Measurements from ENCODE around the gene SEMA5A. TPM values are rescaled to one million over a fixed set of nuclear protein-coding genes. Genes with fewer than 3 reads are reported as not detected.

SEMA5A gene
- total RNA-seq, 1 experiment from 2014 or later: 9.3 TPM

DNA sequence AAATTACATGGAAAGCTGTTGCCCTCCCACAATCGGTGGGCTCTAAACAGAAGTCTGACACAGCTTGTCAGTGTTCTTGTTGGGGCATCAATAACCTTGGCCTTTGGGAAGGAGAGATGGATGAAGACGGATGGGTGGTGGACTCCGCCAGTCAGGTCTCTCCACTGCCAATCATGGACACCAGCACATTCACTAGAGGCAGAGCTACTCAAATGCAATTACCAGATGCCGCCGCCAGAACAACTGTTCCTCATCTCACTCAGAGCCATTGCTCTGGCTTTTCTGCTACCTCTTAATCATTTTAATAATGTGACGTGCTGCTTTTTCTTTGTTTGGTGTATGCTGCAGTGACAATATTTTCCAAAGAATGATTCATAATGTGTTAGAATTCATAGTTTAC is 27.9 kb upstream of the SEMA5A start:
- TF ChIP-seq NR3C1 (CRISPR knock-in tag; conservative IDR thresholded peaks at IDR 0.05; ENCODE audit: low read depth) (no peak), NR1H2 (CRISPR knock-in tag; IDR thresholded peaks at IDR 0.05) (no peak), TEAD1 (CRISPR knock-in tag; IDR thresholded peaks at IDR 0.05) (no peak), SOX15 (CRISPR knock-in tag; IDR thresholded peaks at IDR 0.05) (no peak), TCF7 (CRISPR knock-in tag; IDR thresholded peaks at IDR 0.05; ENCODE audit: low read depth) (no peak)
- TF ChIP-seq, protein P1, sequence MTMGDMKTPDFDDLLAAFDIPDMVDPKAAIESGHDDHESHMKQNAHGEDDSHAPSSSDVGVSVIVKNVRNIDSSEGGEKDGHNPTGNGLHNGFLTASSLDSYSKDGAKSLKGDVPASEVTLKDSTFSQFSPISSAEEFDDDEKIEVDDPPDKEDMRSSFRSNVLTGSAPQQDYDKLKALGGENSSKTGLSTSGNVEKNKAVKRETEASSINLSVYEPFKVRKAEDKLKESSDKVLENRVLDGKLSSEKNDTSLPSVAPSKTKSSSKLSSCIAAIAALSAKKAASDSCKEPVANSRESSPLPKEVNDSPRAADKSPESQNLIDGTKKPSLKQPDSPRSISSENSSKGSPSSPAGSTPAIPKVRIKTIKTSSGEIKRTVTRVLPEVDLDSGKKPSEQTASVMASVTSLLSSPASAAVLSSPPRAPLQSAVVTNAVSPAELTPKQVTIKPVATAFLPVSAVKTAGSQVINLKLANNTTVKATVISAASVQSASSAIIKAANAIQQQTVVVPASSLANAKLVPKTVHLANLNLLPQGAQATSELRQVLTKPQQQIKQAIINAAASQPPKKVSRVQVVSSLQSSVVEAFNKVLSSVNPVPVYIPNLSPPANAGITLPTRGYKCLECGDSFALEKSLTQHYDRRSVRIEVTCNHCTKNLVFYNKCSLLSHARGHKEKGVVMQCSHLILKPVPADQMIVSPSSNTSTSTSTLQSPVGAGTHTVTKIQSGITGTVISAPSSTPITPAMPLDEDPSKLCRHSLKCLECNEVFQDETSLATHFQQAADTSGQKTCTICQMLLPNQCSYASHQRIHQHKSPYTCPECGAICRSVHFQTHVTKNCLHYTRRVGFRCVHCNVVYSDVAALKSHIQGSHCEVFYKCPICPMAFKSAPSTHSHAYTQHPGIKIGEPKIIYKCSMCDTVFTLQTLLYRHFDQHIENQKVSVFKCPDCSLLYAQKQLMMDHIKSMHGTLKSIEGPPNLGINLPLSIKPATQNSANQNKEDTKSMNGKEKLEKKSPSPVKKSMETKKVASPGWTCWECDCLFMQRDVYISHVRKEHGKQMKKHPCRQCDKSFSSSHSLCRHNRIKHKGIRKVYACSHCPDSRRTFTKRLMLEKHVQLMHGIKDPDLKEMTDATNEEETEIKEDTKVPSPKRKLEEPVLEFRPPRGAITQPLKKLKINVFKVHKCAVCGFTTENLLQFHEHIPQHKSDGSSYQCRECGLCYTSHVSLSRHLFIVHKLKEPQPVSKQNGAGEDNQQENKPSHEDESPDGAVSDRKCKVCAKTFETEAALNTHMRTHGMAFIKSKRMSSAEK (CRISPR knock-in tag; IDR thresholded peaks at IDR 0.05; ENCODE audit: borderline replicate concordance): no peak
- TF ChIP-seq, protein P2, sequence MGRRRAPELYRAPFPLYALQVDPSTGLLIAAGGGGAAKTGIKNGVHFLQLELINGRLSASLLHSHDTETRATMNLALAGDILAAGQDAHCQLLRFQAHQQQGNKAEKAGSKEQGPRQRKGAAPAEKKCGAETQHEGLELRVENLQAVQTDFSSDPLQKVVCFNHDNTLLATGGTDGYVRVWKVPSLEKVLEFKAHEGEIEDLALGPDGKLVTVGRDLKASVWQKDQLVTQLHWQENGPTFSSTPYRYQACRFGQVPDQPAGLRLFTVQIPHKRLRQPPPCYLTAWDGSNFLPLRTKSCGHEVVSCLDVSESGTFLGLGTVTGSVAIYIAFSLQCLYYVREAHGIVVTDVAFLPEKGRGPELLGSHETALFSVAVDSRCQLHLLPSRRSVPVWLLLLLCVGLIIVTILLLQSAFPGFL (CRISPR knock-in tag; IDR thresholded peaks at IDR 0.05; ENCODE audit: borderline replicate concordance): no peak
- TF ChIP-seq, protein P3, sequence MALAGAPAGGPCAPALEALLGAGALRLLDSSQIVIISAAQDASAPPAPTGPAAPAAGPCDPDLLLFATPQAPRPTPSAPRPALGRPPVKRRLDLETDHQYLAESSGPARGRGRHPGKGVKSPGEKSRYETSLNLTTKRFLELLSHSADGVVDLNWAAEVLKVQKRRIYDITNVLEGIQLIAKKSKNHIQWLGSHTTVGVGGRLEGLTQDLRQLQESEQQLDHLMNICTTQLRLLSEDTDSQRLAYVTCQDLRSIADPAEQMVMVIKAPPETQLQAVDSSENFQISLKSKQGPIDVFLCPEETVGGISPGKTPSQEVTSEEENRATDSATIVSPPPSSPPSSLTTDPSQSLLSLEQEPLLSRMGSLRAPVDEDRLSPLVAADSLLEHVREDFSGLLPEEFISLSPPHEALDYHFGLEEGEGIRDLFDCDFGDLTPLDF (CRISPR knock-in tag; IDR thresholded peaks at IDR 0.05): no peak
- TF ChIP-seq, protein P4, sequence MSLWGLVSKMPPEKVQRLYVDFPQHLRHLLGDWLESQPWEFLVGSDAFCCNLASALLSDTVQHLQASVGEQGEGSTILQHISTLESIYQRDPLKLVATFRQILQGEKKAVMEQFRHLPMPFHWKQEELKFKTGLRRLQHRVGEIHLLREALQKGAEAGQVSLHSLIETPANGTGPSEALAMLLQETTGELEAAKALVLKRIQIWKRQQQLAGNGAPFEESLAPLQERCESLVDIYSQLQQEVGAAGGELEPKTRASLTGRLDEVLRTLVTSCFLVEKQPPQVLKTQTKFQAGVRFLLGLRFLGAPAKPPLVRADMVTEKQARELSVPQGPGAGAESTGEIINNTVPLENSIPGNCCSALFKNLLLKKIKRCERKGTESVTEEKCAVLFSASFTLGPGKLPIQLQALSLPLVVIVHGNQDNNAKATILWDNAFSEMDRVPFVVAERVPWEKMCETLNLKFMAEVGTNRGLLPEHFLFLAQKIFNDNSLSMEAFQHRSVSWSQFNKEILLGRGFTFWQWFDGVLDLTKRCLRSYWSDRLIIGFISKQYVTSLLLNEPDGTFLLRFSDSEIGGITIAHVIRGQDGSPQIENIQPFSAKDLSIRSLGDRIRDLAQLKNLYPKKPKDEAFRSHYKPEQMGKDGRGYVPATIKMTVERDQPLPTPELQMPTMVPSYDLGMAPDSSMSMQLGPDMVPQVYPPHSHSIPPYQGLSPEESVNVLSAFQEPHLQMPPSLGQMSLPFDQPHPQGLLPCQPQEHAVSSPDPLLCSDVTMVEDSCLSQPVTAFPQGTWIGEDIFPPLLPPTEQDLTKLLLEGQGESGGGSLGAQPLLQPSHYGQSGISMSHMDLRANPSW (CRISPR knock-in tag; conservative IDR thresholded peaks at IDR 0.05; ENCODE audit: low read depth): no peak
- no peak overlapping the region for H3K4me3 Mint-ChIP-seq
- DNase-seq (ENCODE audit: low spot score) (no peak), ATAC-seq (0 out of 2 replicates have a peak, but pooled peaks have one; percentile 26)
- CTCF ChIA-PET: no interaction called here
- POLR2A ChIA-PET: no interaction called here
- H3K27me3 Mint-ChIP-seq (ENCODE audit: low read depth): no peaks in the 10 kb centered on the region
- H3K27ac Mint-ChIP-seq: no peak overlapping the region
- no peaks in the 10 kb centered on the region for H3K4me1 Mint-ChIP-seq
- H3K9me3 Mint-ChIP-seq: 0 out of 2 replicates have a peak, but pooled peaks cover 6% of the 10 kb centered on the region
- no peaks in the 10 kb centered on the region for H3K36me3 Mint-ChIP-seq

DNA sequence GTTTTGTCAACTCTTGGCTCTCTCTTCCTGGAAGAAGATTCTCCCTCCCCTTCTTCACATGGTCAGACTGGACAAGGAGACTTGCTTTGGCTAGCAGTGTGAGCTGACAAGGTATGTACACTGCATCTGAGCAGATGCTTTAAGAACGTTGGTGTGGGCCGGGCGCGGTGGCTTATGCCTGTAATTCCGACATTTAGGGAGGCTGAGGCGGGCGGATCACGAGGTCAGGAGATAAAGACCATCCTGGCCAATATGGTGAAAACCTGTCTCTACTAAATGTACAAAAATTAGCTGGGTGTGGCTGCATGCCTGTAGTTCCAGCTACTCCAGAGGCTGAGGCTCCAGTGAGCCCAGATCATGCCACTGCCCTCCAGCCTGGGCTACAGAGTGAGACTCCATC is 26.4 kb upstream of the SEMA5A start:
- Mint-ChIP-seq H3K9me3 (0 out of 2 replicates have a peak, but pooled peaks cover 6% of the 10 kb centered on the region), H3K4me3 (no peak overlapping the region), H3K36me3 (no peaks in the 10 kb centered on the region), H3K27me3 (ENCODE audit: low read depth) (no peaks in the 10 kb centered on the region), H3K4me1 (no peaks in the 10 kb centered on the region), H3K27ac (no peak overlapping the region)
- no peak for ATAC-seq
- ChIA-PET POLR2A (no interaction called here), CTCF (no interaction called here)
- DNase-seq (ENCODE audit: low spot score): no peak
- TF ChIP-seq, protein P4 (CRISPR knock-in tag; conservative IDR thresholded peaks at IDR 0.05; ENCODE audit: low read depth): no peak
- TF ChIP-seq, protein P5, sequence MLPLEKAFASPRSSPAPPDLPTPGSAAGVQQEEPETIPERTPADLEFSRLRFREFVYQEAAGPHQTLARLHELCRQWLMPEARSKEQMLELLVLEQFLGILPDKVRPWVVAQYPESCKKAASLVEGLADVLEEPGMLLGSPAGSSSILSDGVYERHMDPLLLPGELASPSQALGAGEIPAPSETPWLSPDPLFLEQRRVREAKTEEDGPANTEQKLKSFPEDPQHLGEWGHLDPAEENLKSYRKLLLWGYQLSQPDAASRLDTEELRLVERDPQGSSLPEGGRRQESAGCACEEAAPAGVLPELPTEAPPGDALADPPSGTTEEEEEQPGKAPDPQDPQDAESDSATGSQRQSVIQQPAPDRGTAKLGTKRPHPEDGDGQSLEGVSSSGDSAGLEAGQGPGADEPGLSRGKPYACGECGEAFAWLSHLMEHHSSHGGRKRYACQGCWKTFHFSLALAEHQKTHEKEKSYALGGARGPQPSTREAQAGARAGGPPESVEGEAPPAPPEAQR (CRISPR knock-in tag; IDR thresholded peaks at IDR 0.05): no peak
- no peak for TF ChIP-seq GTF2I (CRISPR knock-in tag; conservative IDR thresholded peaks at IDR 0.05)
- no peak for TF ChIP-seq JUN (CRISPR knock-in tag; IDR thresholded peaks at IDR 0.05)
- TF ChIP-seq FOXP1 (CRISPR knock-in tag; IDR thresholded peaks at IDR 0.05; ENCODE audit: borderline replicate concordance): no peak

Data from WTC11 (cell line).